H7 (cell line): ENCODE measurements around the gene ABCA4. TPM values are rescaled to one million over a fixed set of nuclear protein-coding genes. Genes with fewer than 3 reads are reported as not detected.
A peak's percentile ranks its signal among the peaks of the same experiment; 100 is the strongest.

Experiments
- DNase-seq: peaks from one replicate; pipeline ENCODE4 v3.0.0; 2012
- H3K27me3 ChIP-seq: 2 replicates; pipeline ENCODE4 v1.6.0; 2011; ENCODE audit warnings: mild to moderate bottlenecking, low read length; ENCODE audit not compliant: control insufficient read depth, insufficient read depth
- H3K36me3 ChIP-seq: replicated peaks from 2 replicates; pipeline ENCODE4 v1.5.1; 2011; ENCODE audit warnings: low read length; ENCODE audit not compliant: control insufficient read depth, insufficient read depth
- H3K4me3 ChIP-seq: 2 replicates; pipeline ENCODE4 v1.5.1; 2011; ENCODE audit warnings: low read depth, mild to moderate bottlenecking, control low read depth, low read length, moderate library complexity; ENCODE audit not compliant: insufficient read depth
- total RNA-seq: library from RNA; depleted of rRNA; stranded (reverse); fragments of >200 nt; shearing (Covaris generic); gene quantifications from 2 replicates; pipeline ENCODE4 v1.2.3, GENCODE V29; 2014

ABCA4 gene
- total RNA-seq, 1 experiment from 2014 or later, result 0.24 TPM

GRCh38 chr1:94142022-94142421, 21.1 kb upstream of the ABCA4 start:
- Histone ChIP-seq H3K36me3 (no peaks in the 10 kb centered on the region), H3K4me3 (no peak overlapping the region), H3K27me3 (no peaks in the 10 kb centered on the region)
- no peak for DNase-seq

GRCh38 chr1:94132111-94132510, 11.2 kb upstream of the ABCA4 start:
- no peak for DNase-seq
- Histone ChIP-seq H3K4me3 (no peak overlapping the region), H3K36me3 (no peaks in the 10 kb centered on the region), H3K27me3 (no peaks in the 10 kb centered on the region; the same call in 1 of the 2 replicates)

DNA sequence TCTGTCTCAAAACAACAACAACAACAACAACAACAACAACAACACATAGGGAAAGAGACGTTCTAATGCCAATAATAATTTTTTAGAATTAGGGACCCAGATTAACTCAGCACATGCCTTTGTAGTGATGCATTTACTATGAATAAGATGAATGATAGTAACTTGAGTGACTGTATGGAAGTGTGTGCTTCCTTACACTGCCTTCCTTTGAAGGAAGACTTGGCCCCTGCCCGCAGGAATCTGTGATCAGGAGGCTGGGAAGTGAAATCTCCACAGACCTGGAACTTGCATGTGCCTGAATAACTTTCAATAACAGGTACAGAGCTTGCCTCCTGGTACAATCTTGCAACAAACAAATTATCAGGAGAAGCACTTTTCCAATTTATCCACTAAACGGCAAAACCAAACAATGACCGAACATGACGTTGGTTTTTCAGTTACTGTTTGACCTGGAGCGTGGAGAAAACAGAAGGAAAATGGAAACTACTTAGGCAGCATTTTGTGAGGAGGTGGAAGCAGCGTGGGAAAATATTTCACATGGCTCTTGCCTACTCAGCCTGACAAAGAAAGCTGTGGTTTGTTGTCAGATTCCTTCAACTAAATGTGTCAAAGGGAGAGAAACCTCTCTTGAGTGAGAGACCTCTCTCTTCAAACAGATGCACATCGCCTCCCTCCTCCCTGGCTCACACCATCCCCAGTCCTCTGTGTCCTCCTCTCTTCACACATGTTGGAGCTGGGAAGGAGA, 10.1 kb upstream of the ABCA4 start:
- DNase-seq, result no peak
- H3K27me3 ChIP-seq, result no peaks in the 10 kb centered on the region; the same call in 1 of the 2 replicates
- H3K4me3 ChIP-seq, result no peak overlapping the region
- no peaks in the 10 kb centered on the region for H3K36me3 ChIP-seq

GRCh38 chr1:94126651-94127050, 5.7 kb upstream of the ABCA4 start:
- no peaks in the 10 kb centered on the region for H3K36me3 ChIP-seq
- no peak overlapping the region for H3K4me3 ChIP-seq

DNA sequence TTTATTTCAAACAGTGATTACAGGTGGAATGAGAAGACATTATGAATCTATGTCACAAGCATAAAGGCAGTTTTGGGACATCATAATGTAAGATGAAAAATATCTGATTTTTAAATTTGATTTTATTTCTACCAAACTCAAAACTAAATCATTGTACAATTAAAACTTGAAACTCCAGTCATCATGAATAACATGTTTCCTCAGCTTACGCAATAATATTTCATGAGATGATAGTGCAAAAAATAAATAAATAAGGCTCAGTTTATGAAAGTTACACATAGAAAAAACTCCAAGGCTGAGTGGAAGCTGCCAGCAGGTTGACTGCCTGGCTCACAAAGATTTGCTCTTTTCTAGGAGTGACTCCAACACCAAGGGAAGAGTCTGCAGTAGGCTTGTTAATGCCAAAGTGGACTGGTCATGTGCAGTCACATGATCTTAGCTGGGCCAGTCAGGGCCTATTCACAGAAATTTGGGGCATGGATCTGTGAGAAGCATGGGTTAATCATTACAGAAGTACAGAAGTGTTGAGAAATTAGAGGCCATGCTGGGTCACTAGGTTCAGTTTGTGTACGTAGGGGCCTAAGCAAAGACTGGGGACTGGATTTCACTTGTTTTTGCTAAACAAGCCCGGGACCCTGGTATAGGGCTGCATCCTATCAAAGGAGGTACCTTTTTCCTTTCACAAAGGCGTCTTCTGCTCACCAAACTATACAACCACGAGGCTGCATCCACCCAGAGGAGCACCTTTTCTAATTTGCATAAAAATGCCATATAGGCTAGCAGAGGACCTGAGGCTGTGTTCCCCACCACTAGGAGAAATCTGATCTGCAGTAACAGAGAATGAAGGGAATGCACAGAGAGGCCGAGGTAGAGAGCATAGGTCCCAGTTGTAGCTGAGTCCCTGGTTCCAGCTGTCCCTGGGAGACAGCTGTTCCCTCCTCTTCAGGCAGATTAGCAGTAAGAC, 4.9 kb upstream of the ABCA4 start:
- no peaks in the 10 kb centered on the region for H3K36me3 ChIP-seq
- no peak overlapping the region for H3K4me3 ChIP-seq
- H3K27me3 ChIP-seq, result no peaks in the 10 kb centered on the region; the same call in 1 of the 2 replicates
- peak; percentile 48 for DNase-seq

More at GRCh38 chr1:94126651-94127050, 5.7 kb upstream of the ABCA4 start:
- no peaks in the 10 kb centered on the region; the same call in 1 of the 2 replicates for H3K27me3 ChIP-seq
- no peak for DNase-seq

DNA sequence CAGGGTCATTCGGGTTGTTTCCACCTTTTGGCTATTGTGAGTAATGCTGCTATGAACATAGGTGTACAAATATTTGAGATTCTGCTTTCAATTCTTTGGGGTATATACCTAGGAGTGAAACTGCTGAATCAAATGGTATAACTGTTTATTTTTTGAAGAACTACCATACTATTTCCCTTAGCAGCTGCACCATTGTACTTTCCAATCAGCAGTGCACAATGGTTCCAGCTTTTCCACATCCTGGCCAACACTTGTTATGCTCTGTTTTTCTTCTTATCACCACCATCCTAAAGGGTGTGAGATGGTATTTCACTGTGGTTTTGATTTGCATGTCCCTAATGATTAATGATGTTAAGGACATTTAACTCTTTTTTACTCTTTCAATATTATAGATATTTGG, 3.6 kb upstream of the ABCA4 start:
- no peaks in the 10 kb centered on the region for H3K36me3 ChIP-seq
- no peaks in the 10 kb centered on the region; the same call in 1 of the 2 replicates for H3K27me3 ChIP-seq
- H3K4me3 ChIP-seq, result no peak overlapping the region
- DNase-seq, result no peak

- no peak for DNase-seq
- Histone ChIP-seq H3K36me3 (no peaks in the 10 kb centered on the region), H3K4me3 (no peak overlapping the region), H3K27me3 (no peaks in the 10 kb centered on the region; the same call in 1 of the 2 replicates)
Observed at GRCh38 chr1:94122201-94122970, 1.4 kb upstream of the ABCA4 start.

- DNase-seq, result peak; percentile 5
- no peak overlapping the region for H3K4me3 ChIP-seq
Observed at GRCh38 chr1:94121411-94121821, 468 bp upstream of the ABCA4 start.

GRCh38 chr1:94120570-94120901, 412 bp downstream of the ABCA4 start:
- no peak overlapping the region for H3K4me3 ChIP-seq
- no peaks in the 10 kb centered on the region for H3K36me3 ChIP-seq
- peak; percentile 13 for DNase-seq
- no peaks in the 10 kb centered on the region; the same call in none of the 2 replicates for H3K27me3 ChIP-seq

More at GRCh38 chr1:94121411-94121821, 468 bp upstream of the ABCA4 start:
- Histone ChIP-seq H3K36me3 (no peaks in the 10 kb centered on the region), H3K27me3 (no peaks in the 10 kb centered on the region; the same call in 1 of the 2 replicates)

- Histone ChIP-seq H3K27me3 (no peaks in the 10 kb centered on the region; the same call in none of the 2 replicates), H3K4me3 (no peak overlapping the region), H3K36me3 (no peaks in the 10 kb centered on the region)
- peak; percentile 47 for DNase-seq
Observed at GRCh38 chr1:94119796-94120569, 965 bp downstream of the ABCA4 start.

- Histone ChIP-seq H3K36me3 (no peaks in the 10 kb centered on the region), H3K27me3 (peaks cover 3% of the 10 kb centered on the region), H3K4me3 (no peak overlapping the region)
- DNase-seq, result peak; percentile 43
Observed at GRCh38 chr1:94119306-94119705, 1.6 kb downstream of the ABCA4 start.

GRCh38 chr1:94118471-94118870, 2.5 kb downstream of the ABCA4 start:
- peak; percentile 8 for DNase-seq
- peaks cover 3% of the 10 kb centered on the region for H3K27me3 ChIP-seq

GRCh38 chr1:94118013-94118412, 2.9 kb downstream of the ABCA4 start:
- DNase-seq, result no peak
- Histone ChIP-seq H3K4me3 (no peak overlapping the region), H3K27me3 (peaks cover 3% of the 10 kb centered on the region), H3K36me3 (no peaks in the 10 kb centered on the region)

More at GRCh38 chr1:94118471-94118870, 2.5 kb downstream of the ABCA4 start:
- no peak overlapping the region for H3K4me3 ChIP-seq
- H3K36me3 ChIP-seq, result no peaks in the 10 kb centered on the region
